Mesendoderm (in vitro differentiated cells): Measurements from ENCODE around the gene YPEL5.

ENCODE experiments used
- DNase-seq: peaks from one replicate; pipeline ENCODE4 v3.0.0; 2013
- H2AK5ac ChIP-seq: 2 replicates; pipeline ENCODE4 v1.6.1; 2013; ENCODE audit warnings: low read length, inconsistent platforms
- H2BK120ac ChIP-seq: 2 replicates; pipeline ENCODE4 v1.6.1; 2013; ENCODE audit warnings: low read depth, mild to moderate bottlenecking, low read length, moderate library complexity, mixed read lengths
- H2BK15ac ChIP-seq: replicated peaks from 2 replicates; pipeline ENCODE4 v1.6.1; 2013; ENCODE audit warnings: low read depth, mild to moderate bottlenecking, moderate library complexity
- H2BK5ac ChIP-seq: 2 replicates; pipeline ENCODE4 v1.6.1; 2013; ENCODE audit warnings: low read length, inconsistent platforms
- H3K18ac ChIP-seq: 2 replicates; pipeline ENCODE4 v1.6.1; 2013; ENCODE audit warnings: mild to moderate bottlenecking, low read length, mixed read lengths
- H3K23ac ChIP-seq: one replicate; pipeline ENCODE4 v1.6.1; 2013; ENCODE audit warnings: low read length
- H3K27ac ChIP-seq: 2 replicates; pipeline ENCODE4 v1.5.1; 2013; ENCODE audit warnings: low read depth, mild to moderate bottlenecking, inconsistent platforms, low read length, moderate library complexity
- H3K27me3 ChIP-seq: 2 replicates; pipeline ENCODE4 v1.6.1; 2013; ENCODE audit warnings: low read length, control low read depth, mild to moderate bottlenecking, inconsistent platforms; ENCODE audit not compliant: insufficient read depth, poor library complexity
- H3K36me3 ChIP-seq: 2 replicates; pipeline ENCODE4 v1.6.1; 2013; ENCODE audit warnings: low read length, inconsistent platforms; ENCODE audit not compliant: control insufficient read depth, insufficient read depth
- H3K4ac ChIP-seq: one replicate; pipeline ENCODE4 v1.6.1; 2013; ENCODE audit warnings: low read depth, mild to moderate bottlenecking, low read length, moderate library complexity
- H3K4me1 ChIP-seq: 2 replicates; pipeline ENCODE4 v1.6.1; 2013; ENCODE audit warnings: low read depth, low read length, inconsistent platforms; ENCODE audit not compliant: control insufficient read depth
- H3K4me2 ChIP-seq: 2 replicates; pipeline ENCODE4 v1.6.1; 2013; ENCODE audit warnings: low read length
- H3K4me3 ChIP-seq: 2 replicates; pipeline ENCODE4 v1.5.1; 2013; ENCODE audit warnings: mild to moderate bottlenecking, low read length
- H3K56ac ChIP-seq: one replicate; pipeline ENCODE4 v1.6.1; 2013; ENCODE audit warnings: low read length
- H3K79me1 ChIP-seq: 2 replicates; pipeline ENCODE4 v1.6.1; 2013; ENCODE audit warnings: low read length, inconsistent platforms
- H3K79me2 ChIP-seq: 2 replicates; pipeline ENCODE4 v1.6.1; 2013; ENCODE audit warnings: mild to moderate bottlenecking, low read length; ENCODE audit not compliant: control insufficient read depth, insufficient read depth
- H3K9ac ChIP-seq: 2 replicates; pipeline ENCODE4 v1.6.1; 2013; ENCODE audit warnings: low read length, inconsistent platforms
- H4K5ac ChIP-seq: one replicate; pipeline ENCODE4 v1.6.1; 2013; ENCODE audit warnings: low read length
- H4K8ac ChIP-seq: one replicate; pipeline ENCODE4 v1.6.1; 2013; ENCODE audit warnings: low read depth, mild to moderate bottlenecking, control low read depth, low read length, moderate library complexity
- WGBS: extraction: QIAGEN DNeasy Blood & Tissue Kit; methylation state at CpG from one replicate; pipeline ENCODE4 v1.1.7; 2013; ENCODE audit warnings: low lambda C conversion rate, missing lambda C conversion rate; ENCODE audit not compliant: insufficient coverage; ENCODE audit errors: extremely low coverage; 5-methylcytosine and 5-hydroxymethylcytosine counted together

The YPEL5 gene

GRCh38 chr2:30161929-30162706 lies 15.3 kb downstream of the YPEL5 start:
- Histone ChIP-seq H2BK15ac (no peak overlapping the region), H3K4ac (no peak overlapping the region), H2AK5ac (no peak overlapping the region), H3K56ac (peak overlapping the region; percentile 44), H3K4me3 (no peak overlapping the region), H3K27me3 (no peaks in the 10 kb centered on the region), H3K18ac (peak overlapping the region; percentile 95), H4K8ac (no peak overlapping the region), H3K9ac (no peak overlapping the region), H3K36me3 (peaks cover 4% of the 10 kb centered on the region), H3K4me1 (peaks cover 7% of the 10 kb centered on the region), H3K27ac (no peak overlapping the region), H4K5ac (no peak overlapping the region), H3K79me2 (no peaks in the 10 kb centered on the region), H3K79me1 (peaks cover 2% of the 10 kb centered on the region), H2BK5ac (peak overlapping the region; percentile 52), H3K4me2 (no peak overlapping the region), H2BK120ac (peak overlapping the region; percentile 23), H3K23ac (no peak overlapping the region)
- no CpG with 5 or more reads among the region's 7 CpGs for WGBS
- DNase-seq = peak; percentile 83

DNA sequence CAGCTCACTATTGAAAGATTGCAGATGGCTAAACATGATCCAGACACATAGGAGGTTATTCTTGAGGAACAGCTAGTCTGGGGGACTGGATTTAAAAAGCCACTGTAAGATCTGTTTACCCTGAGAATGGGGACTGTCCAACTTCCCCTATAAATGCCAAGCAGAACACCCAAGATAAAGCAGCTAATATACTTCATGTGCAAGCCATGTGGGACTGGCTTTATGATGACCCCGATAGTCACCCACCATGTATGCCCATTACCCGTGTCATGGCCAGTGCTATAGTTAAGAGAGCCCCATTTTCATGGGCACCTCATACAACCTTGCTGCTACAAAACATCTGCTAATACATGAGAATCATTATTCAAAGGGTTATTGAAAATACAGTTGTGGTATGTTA lies 16.0 kb downstream of the YPEL5 start:
- peaks cover 2% of the 10 kb centered on the region for H3K79me1 ChIP-seq
- H3K4me2 ChIP-seq = no peak overlapping the region
- no peak overlapping the region for H4K8ac ChIP-seq
- no CpG with 5 or more reads among the region's 2 CpGs for WGBS
- H3K36me3 ChIP-seq = peaks cover 3% of the 10 kb centered on the region
- no peak overlapping the region for H2BK15ac ChIP-seq
- no peak overlapping the region for H2BK5ac ChIP-seq
- H3K56ac ChIP-seq = peak overlapping the region; percentile 19
- H3K79me2 ChIP-seq = no peaks in the 10 kb centered on the region
- H2AK5ac ChIP-seq = peak overlapping the region; percentile 33
- no peaks in the 10 kb centered on the region for H3K27me3 ChIP-seq
- H2BK120ac ChIP-seq = no peak overlapping the region
- H4K5ac ChIP-seq = no peak overlapping the region
- peaks cover 7% of the 10 kb centered on the region for H3K4me1 ChIP-seq
- no peak overlapping the region for H3K23ac ChIP-seq
- H3K4ac ChIP-seq = peak overlapping the region; percentile 12
- no peak overlapping the region for H3K4me3 ChIP-seq
- no peak for DNase-seq
- H3K27ac ChIP-seq = no peak overlapping the region
- H3K18ac ChIP-seq = peak overlapping the region; percentile 95
- no peak overlapping the region for H3K9ac ChIP-seq

GRCh38 chr2:30164131-30164925 lies 17.5 kb downstream of the YPEL5 start:
- H3K4me1 ChIP-seq = peaks cover 7% of the 10 kb centered on the region
- peak; percentile 25 for DNase-seq
- H3K56ac ChIP-seq = peak overlapping the region; percentile 49
- peak overlapping the region; percentile 72 for H3K4ac ChIP-seq
- H3K36me3 ChIP-seq = no peaks in the 10 kb centered on the region
- peak overlapping the region; percentile 54 for H3K9ac ChIP-seq
- H3K4me2 ChIP-seq = no peak overlapping the region
- H3K18ac ChIP-seq = no peak overlapping the region
- H2BK5ac ChIP-seq = no peak overlapping the region
- no peaks in the 10 kb centered on the region for H3K79me1 ChIP-seq
- H2AK5ac ChIP-seq = no peak overlapping the region
- H3K23ac ChIP-seq = no peak overlapping the region
- H3K79me2 ChIP-seq = no peaks in the 10 kb centered on the region
- H2BK15ac ChIP-seq = no peak overlapping the region
- H3K4me3 ChIP-seq = no peak overlapping the region
- H4K8ac ChIP-seq = no peak overlapping the region
- no peak overlapping the region for H4K5ac ChIP-seq
- H3K27ac ChIP-seq = no peak overlapping the region
- no CpG with 5 or more reads among the region's 7 CpGs for WGBS
- H3K27me3 ChIP-seq = no peaks in the 10 kb centered on the region
- H2BK120ac ChIP-seq = peak overlapping the region; percentile 79

DNA sequence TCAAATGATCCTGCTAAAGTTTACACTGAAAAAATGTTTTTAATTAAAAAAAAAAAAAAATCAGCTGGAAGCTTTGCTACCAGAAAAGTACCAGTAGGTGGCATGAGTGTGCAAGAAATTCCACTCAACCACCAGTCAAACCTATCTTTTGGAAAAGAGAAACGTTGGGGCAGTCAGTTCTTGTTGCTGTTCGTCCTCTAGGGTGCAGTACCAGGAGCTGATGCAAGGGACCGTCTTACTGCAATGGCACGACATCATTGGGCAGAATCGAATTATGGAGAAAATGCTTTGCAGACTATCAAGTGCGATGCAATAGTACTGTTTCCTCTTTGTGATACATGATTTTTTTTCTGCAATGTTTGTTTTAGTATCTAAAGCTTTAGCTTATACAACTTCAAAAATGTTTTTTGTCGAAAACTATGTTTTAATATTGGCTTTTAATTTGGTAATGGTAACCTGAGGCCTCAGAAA lies 18.3 kb downstream of the YPEL5 start:
- no peaks in the 10 kb centered on the region for H3K79me2 ChIP-seq
- H4K5ac ChIP-seq = no peak overlapping the region
- no peak overlapping the region for H2BK15ac ChIP-seq
- no peak overlapping the region for H2AK5ac ChIP-seq
- H2BK5ac ChIP-seq = no peak overlapping the region
- H3K36me3 ChIP-seq = no peaks in the 10 kb centered on the region
- no peak overlapping the region for H3K4me2 ChIP-seq
- H3K4me3 ChIP-seq = no peak overlapping the region
- no peak overlapping the region for H3K56ac ChIP-seq
- H3K4me1 ChIP-seq = peaks cover 7% of the 10 kb centered on the region
- H3K79me1 ChIP-seq = no peaks in the 10 kb centered on the region
- no peak overlapping the region for H3K23ac ChIP-seq
- H3K4ac ChIP-seq = no peak overlapping the region
- H3K27ac ChIP-seq = no peak overlapping the region
- DNase-seq = peak; percentile 98
- no peak overlapping the region for H2BK120ac ChIP-seq
- H4K8ac ChIP-seq = no peak overlapping the region
- H3K27me3 ChIP-seq = no peaks in the 10 kb centered on the region
- no peak overlapping the region for H3K9ac ChIP-seq
- WGBS = no CpG with 5 or more reads among the region's 7 CpGs
- H3K18ac ChIP-seq = no peak overlapping the region

GRCh38 chr2:30165617-30166016 lies 18.8 kb downstream of the YPEL5 start:
- no peak overlapping the region for H3K18ac ChIP-seq
- no peaks in the 10 kb centered on the region for H3K27me3 ChIP-seq
- peaks cover 5% of the 10 kb centered on the region for H3K4me1 ChIP-seq
- no peak overlapping the region for H3K4me3 ChIP-seq
- H3K4ac ChIP-seq = no peak overlapping the region
- H2AK5ac ChIP-seq = no peak overlapping the region
- H2BK15ac ChIP-seq = no peak overlapping the region
- no peak overlapping the region for H3K4me2 ChIP-seq
- H3K23ac ChIP-seq = no peak overlapping the region
- H3K79me2 ChIP-seq = no peaks in the 10 kb centered on the region
- no CpG with 5 or more reads among the region's 4 CpGs for WGBS
- no peak overlapping the region for H2BK5ac ChIP-seq
- H3K79me1 ChIP-seq = no peaks in the 10 kb centered on the region
- no peak overlapping the region for H4K8ac ChIP-seq
- H3K27ac ChIP-seq = no peak overlapping the region
- H3K56ac ChIP-seq = no peak overlapping the region
- H4K5ac ChIP-seq = no peak overlapping the region
- H3K36me3 ChIP-seq = no peaks in the 10 kb centered on the region
- no peak overlapping the region for H3K9ac ChIP-seq
- no peak for DNase-seq
- H2BK120ac ChIP-seq = no peak overlapping the region
